Transverse colon (tissue), 4 donors: Measurements from ENCODE around the gene ARMC6. TPM values are rescaled to one million over a fixed set of nuclear protein-coding genes. Genes with fewer than 3 reads are reported as not detected.

Source experiments
- DNase-seq: peaks from one replicate; pipeline ENCODE4 v3.0.0-alpha.2; 2019
- H3K27ac ChIP-seq, 4 donors: fragments of 200-600 bp; sonication (generic); 2 replicates each; pipeline ENCODE4 v1.5.1; 2016 to 2018; ENCODE audit warnings: inconsistent platforms in 4 of 4
- H3K27me3 ChIP-seq: fragments of 200-600 bp; sonication (generic); 2 replicates; pipeline ENCODE4 v1.5.1; 2017; ENCODE audit warnings: inconsistent platforms
- H3K36me3 ChIP-seq, 4 donors: fragments of 200-600 bp; sonication (generic); 2 replicates each; pipeline ENCODE4 v1.5.1; 2017 to 2019; ENCODE audit warnings: inconsistent platforms in 4 of 4
- H3K4me1 ChIP-seq, 4 donors: fragments of 200-600 bp; sonication (generic); 2 replicates each; pipeline ENCODE4 v1.5.1; 2017 to 2020; ENCODE audit warnings: inconsistent platforms in 4 of 4
- H3K4me3 ChIP-seq, 4 donors: fragments of 200-600 bp; sonication (generic); 1 replicate in 1 of 4; 2 replicates in 3 of 4; pipeline versions ENCODE4 v1.5.1 to v1.6.1; 2017 to 2019; ENCODE audit warnings: inconsistent platforms in 4 of 4
- H3K9me3 ChIP-seq, 2 donors: fragments of 200-600 bp; sonication (generic); 2 replicates each; pipeline ENCODE4 v1.5.1; 2017 to 2019; ENCODE audit warnings: inconsistent platforms in 2 of 2
- EP300 ChIP-seq: sonication (generic); formaldehyde crosslinking; IDR thresholded peaks from one replicate; pipeline ENCODE4 v1.6.1; 2017; ENCODE audit warnings: antibody characterized with exemption, low read depth
- POLR2A ChIP-seq: fragments of 450-650 bp; IDR thresholded peaks from one replicate; pipeline ENCODE4 v1.6.1; 2016; ENCODE audit warnings: antibody characterized with exemption, mild to moderate bottlenecking, moderate library complexity
- POLR2AphosphoS5 ChIP-seq, 3 donors: sonication (generic); formaldehyde crosslinking; IDR thresholded peaks; one replicate each; pipeline ENCODE4 v1.6.1; 2016; ENCODE audit warnings: antibody characterized with exemption in 3 of 3
- WGBS, 2 donors: methylation state at CpG; one replicate each; pipeline ENCODE4 v1.1.5; 2018; ENCODE audit warnings: low coverage in 1 of 2; 5-methylcytosine and 5-hydroxymethylcytosine counted together
- in situ Hi-C, 4 donors: fragments of 200-750 bp; cut with MboI; loops; one replicate each; pipeline versions ENCODE4 v1.15.0 to v1.15.1; 2017; ENCODE audit warnings: low sequenced_read_pairs in 3 of 4, low pct_ligation_motif_present in 1 of 4, low pct_unique_long_range_greater_than_20kb in 1 of 4
- intact Hi-C: fragments of 100-400 bp; cut with DNase I; formaldehyde crosslinking; loops from one replicate; pipeline ENCODE4 v1.15.1; 2023; ENCODE audit warnings: low total_unique reads
- total RNA-seq, 4 donors: library from RNA; depleted of rRNA; stranded (reverse); fragments of >200 nt; gene quantifications; one replicate each; pipeline ENCODE4 v1.1.0, GENCODE V29; 2016
- TF ChIP-seq, protein P1 (sequence below), 5 experiments: fragments of 200-600 bp in 3 of 5; fragments of 450-650 bp in 2 of 5; sonication (generic) in 3 of 5; IDR thresholded peaks; 1 replicate in 2 of 5; 2 replicates in 3 of 5; pipeline ENCODE4 v1.5.1; 2016 to 2017; ENCODE audit warnings: antibody characterized with exemption in 5 of 5, inconsistent platforms in 3 of 5, mild to moderate bottlenecking in 2 of 5, moderate library complexity in 1 of 5

Gene ARMC6
- total RNA-seq, 4 donors from 2014 or later, result 15.2 to 220 (median 22.9) TPM

DNA sequence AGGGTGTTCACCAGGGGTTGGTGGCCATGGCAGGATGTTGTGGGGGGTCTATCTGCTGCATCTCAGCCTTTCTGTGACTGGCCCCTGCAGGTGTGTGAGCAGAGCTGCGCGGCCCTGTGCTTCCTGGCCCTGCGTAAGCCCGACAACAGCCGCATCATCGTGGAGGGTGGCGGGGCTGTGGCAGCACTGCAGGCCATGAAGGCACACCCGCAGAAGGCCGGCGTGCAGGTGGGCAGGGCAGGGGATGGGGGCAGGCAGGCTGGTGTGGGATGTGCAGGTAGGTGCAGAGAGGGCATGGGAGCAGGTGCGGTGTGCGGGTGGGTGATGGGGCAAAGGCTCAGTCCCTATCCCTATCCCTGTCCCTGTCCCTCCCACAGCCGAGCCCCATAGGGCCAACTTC lies 22.3 kb downstream of the ARMC6 start:
- in situ Hi-C loops (loop anchor here in 1 of 4 donors (10.0 kb wide), 1 partner anchor 79 kb away; the partner anchor contains the start of gene TMEM161A), intact Hi-C loops (loop anchor here (10.0 kb wide), 2 partner anchors 79 to 119 kb away; partner anchors contain the start of genes MEF2B and TMEM161A)
- Histone ChIP-seq H3K4me1 (no peaks in the 10 kb centered on the region), H3K9me3 (no peaks in the 10 kb centered on the region), H3K36me3 (peaks cover 0 to 10% (median 0%) of the 10 kb centered on the region in 4 donors), H3K27ac (no peak overlapping the region), H3K4me3 (no peak overlapping the region), H3K27me3 (no peaks in the 10 kb centered on the region)
- DNase-seq, result no peak
- 94% methylated on average over 13 of the region's 13 CpGs; no CpG with 5 or more reads in 1 of the 2 donors for WGBS, 2 donors
- TF ChIP-seq, protein P1, sequence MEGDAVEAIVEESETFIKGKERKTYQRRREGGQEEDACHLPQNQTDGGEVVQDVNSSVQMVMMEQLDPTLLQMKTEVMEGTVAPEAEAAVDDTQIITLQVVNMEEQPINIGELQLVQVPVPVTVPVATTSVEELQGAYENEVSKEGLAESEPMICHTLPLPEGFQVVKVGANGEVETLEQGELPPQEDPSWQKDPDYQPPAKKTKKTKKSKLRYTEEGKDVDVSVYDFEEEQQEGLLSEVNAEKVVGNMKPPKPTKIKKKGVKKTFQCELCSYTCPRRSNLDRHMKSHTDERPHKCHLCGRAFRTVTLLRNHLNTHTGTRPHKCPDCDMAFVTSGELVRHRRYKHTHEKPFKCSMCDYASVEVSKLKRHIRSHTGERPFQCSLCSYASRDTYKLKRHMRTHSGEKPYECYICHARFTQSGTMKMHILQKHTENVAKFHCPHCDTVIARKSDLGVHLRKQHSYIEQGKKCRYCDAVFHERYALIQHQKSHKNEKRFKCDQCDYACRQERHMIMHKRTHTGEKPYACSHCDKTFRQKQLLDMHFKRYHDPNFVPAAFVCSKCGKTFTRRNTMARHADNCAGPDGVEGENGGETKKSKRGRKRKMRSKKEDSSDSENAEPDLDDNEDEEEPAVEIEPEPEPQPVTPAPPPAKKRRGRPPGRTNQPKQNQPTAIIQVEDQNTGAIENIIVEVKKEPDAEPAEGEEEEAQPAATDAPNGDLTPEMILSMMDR (IDR thresholded peaks at IDR 0.05), result no peak
- TF ChIP-seq EP300 (no peak), POLR2A (no peak), POLR2AphosphoS5 (IDR thresholded peaks at IDR 0.05) (no peak)

DNA sequence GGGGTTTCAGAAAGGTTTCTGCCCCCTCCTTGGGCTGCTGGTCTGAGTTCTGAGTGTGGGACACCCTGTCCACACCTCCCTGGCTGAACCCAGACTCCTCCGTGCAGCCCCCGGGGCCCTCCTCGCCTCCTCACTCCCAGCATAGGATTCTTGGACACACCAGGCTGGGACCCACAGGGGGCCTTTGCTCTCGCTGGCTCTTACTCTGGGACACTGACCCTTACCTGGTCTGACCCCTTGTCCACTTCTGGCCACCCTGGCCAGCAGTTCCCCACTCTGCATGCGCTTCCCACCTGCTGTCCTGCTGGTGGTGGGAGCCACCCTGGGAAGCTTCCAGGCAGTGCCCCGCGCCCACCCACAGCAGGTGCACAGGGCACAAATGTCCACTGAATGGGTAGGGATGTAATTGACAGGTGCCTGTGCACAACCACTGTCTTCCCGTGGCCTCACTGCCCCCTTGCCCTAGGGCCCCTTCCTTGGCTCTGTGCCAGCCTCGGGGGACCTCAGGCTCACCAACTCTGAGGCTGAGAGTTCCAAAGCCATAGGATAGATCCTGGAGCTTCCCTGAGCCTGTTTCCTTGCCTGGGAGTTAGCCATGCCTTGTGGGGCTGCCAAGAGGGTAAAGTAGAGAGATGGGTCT lies 23.4 kb downstream of the ARMC6 start:
- Histone ChIP-seq H3K36me3 (peaks cover 0 to 10% (median 0%) of the 10 kb centered on the region in 4 donors), H3K27me3 (no peaks in the 10 kb centered on the region), H3K27ac (no peak overlapping the region), H3K9me3 (no peaks in the 10 kb centered on the region), H3K4me1 (no peaks in the 10 kb centered on the region), H3K4me3 (no peak overlapping the region)
- intact Hi-C loops (loop anchor here (10.0 kb wide), 2 partner anchors 78 to 118 kb away; partner anchors contain the start of genes MEF2B and TMEM161A), in situ Hi-C loops (loop anchor here in 1 of 4 donors (10.0 kb wide), 1 partner anchor 78 kb away; the partner anchor contains the start of gene TMEM161A)
- 80 to 100% methylated on average over 3 to 9 of the region's 9 CpGs for WGBS, 2 donors
- TF ChIP-seq POLR2A (no peak), EP300 (no peak), POLR2AphosphoS5 (IDR thresholded peaks at IDR 0.05) (no peak)
- TF ChIP-seq, protein P1 (IDR thresholded peaks at IDR 0.05), result no peak
- no peak for DNase-seq

DNA sequence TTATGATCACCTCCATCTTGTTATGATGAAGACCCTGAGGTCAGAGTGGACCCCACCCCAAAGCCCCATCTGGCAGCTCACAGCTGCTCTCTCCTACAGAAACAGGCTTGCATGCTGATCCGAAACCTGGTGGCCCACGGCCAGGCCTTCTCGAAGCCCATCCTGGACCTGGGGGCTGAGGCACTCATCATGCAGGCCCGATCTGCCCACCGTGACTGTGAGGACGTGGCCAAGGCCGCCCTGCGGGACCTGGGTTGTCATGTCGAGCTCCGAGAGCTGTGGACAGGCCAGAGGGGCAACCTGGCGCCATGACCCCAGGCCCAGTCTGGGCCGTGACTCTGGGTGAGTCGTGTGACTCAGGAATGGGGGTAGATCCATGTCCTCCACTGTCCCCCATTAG lies 23.9 kb downstream of the ARMC6 start:
- Histone ChIP-seq H3K4me3 (no peak overlapping the region), H3K4me1 (no peaks in the 10 kb centered on the region), H3K9me3 (no peaks in the 10 kb centered on the region), H3K27ac (no peak overlapping the region), H3K36me3 (peaks cover 0 to 10% (median 0%) of the 10 kb centered on the region in 4 donors), H3K27me3 (no peaks in the 10 kb centered on the region)
- TF ChIP-seq POLR2A (no peak), EP300 (no peak), POLR2AphosphoS5 (IDR thresholded peaks at IDR 0.05) (no peak)
- TF ChIP-seq, protein P1 (IDR thresholded peaks at IDR 0.05), result no peak
- 89% methylated on average over 13 of the region's 13 CpGs; no CpG with 5 or more reads in 1 of the 2 donors for WGBS, 2 donors
- in situ Hi-C loops (loop anchor here in 1 of 4 donors (10.0 kb wide), 1 partner anchor 77 kb away; the partner anchor contains the start of gene TMEM161A), intact Hi-C loops (loop anchor here (10.0 kb wide), 2 partner anchors 77 to 117 kb away; partner anchors contain the start of genes MEF2B and TMEM161A)
- no peak for DNase-seq

DNA sequence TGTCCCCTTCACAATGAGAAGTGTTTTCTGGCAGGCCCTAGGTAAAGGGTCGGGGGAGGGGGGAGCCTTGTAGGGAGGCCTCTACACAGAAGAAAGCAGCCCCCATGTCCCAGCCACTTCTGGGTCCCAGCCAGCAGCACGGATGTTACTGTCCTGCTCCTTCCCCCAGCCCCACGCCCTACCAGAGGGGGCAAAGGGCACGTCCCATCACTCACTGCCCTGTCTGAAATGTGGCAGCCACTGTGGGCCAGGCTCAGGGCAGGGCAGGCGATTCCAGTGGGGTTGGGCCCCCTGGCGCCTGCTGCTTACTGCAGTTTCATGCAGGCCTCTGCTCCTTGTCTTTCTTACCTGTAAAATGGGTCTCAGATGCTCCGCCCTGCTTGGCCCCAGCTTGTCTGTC lies 24.3 kb downstream of the ARMC6 start:
- in situ Hi-C loops, result loop anchor here in 1 of 4 donors (10.0 kb wide), 1 partner anchor 77 kb away; the partner anchor contains the start of gene TMEM161A
- Histone ChIP-seq H3K4me1 (no peaks in the 10 kb centered on the region), H3K9me3 (no peaks in the 10 kb centered on the region), H3K27me3 (no peaks in the 10 kb centered on the region), H3K27ac (no peak overlapping the region), H3K4me3 (no peak overlapping the region), H3K36me3 (peaks cover 0 to 10% (median 0%) of the 10 kb centered on the region in 4 donors)
- intact Hi-C loops, result loop anchor here (10.0 kb wide), 2 partner anchors 77 to 117 kb away; partner anchors contain the start of genes MEF2B and TMEM161A
- 86% methylated on average over 7 of the region's 7 CpGs; no CpG with 5 or more reads in 1 of the 2 donors for WGBS, 2 donors
- TF ChIP-seq EP300 (no peak), POLR2AphosphoS5 (IDR thresholded peaks at IDR 0.05) (no peak), POLR2A (no peak)
- TF ChIP-seq, protein P1 (IDR thresholded peaks at IDR 0.05), result no peak
- peak; percentile 31 for DNase-seq
